HG02884 (cell line): ENCODE data around the gene PRPF40B.
"Not testable (repeated sequence)": the region's sequence is repeated elsewhere in the genome, so short reads cannot be mapped to it uniquely, and the experiment has no call there.

ENCODE experiments used
- ATAC-seq: cut with Tn5 transposase; IDR thresholded peaks from one replicate; pipeline ENCODE4 v1.9.1; 2021; ENCODE audit warnings: mild to moderate bottlenecking, moderate library complexity; ENCODE audit not compliant: unreplicated experiment

PRPF40B gene

DNA sequence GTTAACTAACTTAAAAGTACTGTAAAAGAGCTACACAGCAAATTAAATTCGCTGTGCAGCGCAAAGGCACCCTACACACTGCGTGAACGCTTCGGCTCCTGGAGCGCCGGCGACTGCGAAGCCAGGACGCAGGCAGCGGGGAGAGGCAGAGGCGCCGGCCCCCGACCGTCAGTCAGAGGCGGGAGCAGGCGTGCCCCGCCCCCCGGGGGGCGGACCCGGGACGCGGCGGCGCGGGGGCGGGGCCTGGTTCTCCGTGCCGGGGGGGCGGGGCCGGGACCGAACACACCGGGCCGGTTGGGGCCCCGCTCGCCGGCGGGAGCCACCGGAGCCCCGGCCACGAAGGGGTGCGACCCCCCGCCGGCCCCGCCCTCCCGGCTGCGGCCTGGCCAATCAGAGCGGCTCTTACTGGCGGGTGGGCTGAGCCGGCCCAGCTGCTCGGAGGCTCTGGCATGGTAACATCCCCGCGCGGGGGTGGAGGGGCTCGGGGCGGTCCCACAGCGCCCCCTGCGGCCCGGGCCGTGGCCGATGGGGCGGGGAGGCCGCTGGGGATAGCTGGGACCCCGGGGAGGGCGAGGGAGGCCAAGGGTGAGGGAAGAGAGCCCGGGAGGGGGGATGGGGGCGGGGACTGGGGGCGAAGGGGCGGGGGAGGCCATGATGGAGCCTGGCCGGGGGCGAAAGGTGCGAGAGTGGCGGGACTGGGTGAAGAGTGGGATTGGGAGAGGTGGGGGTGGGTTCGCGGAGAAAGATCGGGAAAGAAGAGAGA is at the start of gene PRPF40B:
Gene PRPF40B, plus strand, starts transcription at position 420 of the 763 bp plus-strand sequence. Its CDS starts 30 bp downstream, at position 450.
- peak; percentile 66 for ATAC-seq

DNA sequence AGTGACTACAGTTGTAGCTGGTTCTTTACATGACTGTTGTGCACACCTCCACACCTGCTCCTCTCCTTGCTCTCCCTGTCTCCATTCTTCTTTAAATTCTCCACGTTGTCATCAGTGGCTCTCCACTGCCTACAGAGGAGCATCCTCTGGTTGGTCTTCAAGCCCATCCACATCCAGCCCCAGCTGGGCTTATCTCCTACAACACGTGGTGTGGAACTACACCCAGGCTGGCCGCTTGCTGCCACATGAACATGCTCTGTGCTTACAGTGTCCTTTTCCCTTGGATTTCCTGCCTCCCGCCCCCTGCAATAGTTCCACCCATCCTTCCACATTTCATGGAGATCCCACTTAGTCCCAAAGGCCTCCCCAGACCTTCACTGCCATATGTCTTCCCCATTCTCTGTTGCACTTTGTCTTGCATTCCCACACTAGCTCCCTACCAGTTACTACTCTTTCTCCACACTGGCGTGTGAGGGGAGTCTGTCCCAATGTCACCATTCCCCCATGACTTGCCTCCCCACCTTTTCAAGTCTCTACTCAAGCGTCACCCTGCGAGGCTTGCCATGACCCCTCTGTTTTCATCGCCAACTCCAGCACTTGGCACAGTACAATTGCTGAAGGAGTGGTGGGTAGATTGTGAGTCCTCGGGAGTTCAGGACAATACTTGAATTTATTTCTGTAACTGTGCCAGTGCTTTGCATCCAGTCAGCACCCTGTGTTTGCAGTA is 45.6 kb upstream of the PRPF40B start:
- no peak for ATAC-seq

DNA sequence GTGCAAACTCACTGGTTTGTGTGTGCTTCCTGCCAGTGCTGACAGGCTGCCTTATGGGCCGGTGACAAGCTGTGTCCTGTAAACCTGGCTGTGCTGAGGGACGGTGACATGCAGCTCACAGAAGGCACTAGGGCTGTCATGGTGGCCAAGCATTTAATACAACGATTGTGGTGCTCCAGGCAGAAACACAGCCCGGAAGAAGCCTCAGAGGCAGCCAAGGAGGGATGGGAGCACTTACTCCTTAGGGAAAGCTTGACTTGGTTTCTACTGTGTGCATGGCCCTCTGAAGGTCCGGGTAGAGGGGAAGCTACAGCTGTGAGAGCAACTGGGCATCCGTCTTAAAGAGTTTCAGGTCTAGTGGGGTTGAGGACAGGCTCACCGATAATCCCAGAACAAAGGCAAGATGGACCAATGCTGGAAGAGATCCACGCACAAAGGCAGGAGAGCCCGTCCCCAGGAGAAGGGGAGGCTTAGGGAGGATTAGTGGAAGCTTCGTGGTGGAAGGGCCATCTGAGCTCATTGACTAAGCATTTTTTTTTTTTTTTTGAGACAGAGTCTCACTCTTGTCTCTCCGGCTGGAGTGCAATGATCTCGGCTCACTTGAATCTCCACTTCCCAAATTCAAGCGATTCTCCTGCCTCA is 44.8 kb upstream of the PRPF40B start:
- no peak for ATAC-seq

DNA sequence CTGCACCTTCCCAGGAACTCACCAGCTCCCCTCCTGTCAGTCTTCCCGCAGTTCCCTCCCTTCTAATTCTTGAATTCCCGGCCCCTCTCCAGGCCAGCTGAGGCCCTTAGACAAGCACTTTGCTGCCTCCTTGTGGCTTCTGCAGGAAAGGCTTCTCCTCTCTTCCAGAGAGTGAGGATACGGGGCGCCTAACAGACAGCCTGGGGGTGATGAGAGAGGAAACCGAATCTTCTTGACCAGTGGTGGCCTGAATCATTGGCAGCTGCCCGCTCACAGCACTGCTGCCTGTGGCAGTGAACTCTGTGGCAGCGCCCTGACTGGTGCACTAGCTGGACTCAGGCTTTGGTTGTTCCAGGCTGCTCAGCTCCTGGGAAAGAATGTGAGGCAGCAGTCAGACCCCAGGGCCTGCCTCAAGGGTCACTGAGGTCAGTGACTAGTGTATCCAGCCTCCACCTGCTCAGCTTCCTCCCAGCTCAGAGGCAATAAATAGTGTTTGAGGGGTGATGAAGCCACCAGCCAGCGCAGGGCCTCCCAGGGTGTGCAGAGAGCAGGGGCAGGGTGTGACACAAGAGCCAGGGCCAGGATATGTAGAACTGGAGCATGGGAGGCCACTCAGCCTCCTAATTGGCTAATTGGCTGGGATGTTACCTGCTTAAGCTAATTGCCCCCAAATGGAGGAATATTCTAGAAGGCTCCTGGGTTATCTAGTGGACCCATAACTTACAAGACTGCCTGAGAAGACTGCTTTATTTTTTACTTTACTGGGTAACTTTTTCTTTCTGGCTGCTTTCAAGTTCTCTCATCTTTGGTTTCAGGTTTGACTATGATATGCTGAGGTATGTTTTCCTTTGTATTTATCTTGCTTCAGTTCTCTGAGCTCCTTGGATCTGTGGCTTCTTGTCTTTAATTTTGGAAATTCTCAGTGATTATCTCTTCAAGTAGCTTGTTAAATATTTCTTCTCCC is 42.5 kb upstream of the PRPF40B start:
- ATAC-seq = no peak

DNA sequence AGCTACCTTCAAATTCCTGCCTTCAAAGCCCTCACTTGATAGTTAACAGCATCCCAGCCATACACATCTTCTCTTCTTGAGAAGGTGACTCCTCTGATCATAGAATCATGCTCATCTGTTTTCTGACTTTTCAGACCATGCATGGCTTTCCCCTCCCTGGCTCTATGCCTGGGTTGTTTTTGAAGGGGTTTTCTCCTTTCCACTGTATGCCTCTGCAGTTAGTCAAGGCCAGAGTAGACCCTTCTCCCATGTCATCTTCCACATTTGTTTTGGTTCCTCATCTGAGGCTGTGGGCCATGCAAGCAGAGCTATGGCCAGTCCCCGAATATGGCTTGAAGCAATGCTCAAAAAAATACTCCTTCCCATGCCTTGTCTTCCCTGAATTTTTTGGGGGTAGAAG is 41.2 kb upstream of the PRPF40B start:
- ATAC-seq = no peak

DNA sequence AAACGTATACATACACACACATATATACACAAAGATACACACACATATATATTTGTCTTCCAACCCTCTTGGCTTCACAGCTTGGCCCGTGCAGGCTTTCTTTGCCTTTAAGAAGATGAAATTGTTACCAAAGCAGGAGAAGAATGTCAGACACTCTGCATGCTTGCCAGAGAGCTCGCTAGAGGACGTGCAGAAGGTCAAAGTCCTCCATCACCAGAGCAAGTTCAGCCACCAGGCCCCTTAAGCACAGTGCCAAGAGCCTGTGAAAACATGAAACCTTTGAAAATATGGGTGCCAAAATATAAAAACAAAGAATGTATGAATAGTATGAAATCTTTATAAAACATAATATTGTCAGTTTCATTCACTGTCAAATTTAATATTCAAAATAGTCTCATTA is 40.5 kb upstream of the PRPF40B start:
- no peak for ATAC-seq

DNA sequence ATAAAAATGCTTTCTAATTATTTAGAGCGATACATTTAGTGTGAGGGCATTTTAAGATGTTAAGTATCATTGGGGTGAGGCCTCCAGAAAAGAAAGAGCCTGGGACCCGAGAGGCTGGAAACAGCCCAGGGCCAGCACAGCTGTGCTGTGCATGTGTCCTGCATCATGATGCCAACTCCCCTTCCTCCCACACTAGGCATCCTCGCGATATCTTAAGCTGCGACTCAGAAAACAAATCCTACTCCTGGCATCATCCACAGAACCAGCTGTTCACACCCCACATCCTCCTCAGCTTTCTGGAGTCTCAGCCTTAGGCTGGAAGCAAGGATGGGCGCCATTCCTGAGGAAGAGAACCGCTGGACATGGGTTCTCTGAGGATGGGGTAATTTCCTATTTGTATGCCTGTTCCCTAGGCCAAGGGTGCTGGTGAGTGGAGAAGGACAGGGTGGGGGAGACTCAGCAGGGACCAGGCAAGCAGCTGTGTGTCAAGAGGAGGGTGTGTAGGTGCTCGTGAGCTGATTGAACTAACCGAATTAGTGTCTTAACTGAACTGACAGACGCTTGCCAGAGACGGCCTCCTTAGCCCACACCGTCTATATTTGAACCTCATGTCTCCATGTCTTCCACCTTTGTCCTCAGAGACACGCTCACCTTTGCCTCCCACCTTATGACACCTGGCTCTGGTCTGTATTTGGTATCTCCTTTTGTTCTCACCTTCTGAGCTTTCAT is 39.8 kb upstream of the PRPF40B start:
- no peak for ATAC-seq

DNA sequence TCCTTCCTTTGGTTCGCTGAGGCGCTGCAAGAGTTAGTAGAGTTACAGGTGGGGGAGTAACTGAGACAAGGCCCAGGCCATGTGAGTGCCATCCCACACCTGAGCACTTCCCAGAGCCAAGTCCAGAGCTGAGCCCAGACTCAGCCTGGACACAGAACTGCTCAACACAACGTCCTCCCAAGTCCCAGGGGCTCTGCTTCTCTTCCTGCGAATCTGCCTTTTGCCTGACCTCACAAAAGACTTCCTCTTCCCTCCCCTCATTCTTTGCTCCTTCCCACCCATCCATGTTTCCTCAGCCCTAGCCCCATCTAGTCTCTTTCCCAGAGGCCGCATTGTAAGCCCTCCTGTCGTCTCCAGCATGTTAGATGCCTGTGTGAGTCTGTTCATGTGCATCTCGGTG is 38.8 kb upstream of the PRPF40B start:
- no peak for ATAC-seq

DNA sequence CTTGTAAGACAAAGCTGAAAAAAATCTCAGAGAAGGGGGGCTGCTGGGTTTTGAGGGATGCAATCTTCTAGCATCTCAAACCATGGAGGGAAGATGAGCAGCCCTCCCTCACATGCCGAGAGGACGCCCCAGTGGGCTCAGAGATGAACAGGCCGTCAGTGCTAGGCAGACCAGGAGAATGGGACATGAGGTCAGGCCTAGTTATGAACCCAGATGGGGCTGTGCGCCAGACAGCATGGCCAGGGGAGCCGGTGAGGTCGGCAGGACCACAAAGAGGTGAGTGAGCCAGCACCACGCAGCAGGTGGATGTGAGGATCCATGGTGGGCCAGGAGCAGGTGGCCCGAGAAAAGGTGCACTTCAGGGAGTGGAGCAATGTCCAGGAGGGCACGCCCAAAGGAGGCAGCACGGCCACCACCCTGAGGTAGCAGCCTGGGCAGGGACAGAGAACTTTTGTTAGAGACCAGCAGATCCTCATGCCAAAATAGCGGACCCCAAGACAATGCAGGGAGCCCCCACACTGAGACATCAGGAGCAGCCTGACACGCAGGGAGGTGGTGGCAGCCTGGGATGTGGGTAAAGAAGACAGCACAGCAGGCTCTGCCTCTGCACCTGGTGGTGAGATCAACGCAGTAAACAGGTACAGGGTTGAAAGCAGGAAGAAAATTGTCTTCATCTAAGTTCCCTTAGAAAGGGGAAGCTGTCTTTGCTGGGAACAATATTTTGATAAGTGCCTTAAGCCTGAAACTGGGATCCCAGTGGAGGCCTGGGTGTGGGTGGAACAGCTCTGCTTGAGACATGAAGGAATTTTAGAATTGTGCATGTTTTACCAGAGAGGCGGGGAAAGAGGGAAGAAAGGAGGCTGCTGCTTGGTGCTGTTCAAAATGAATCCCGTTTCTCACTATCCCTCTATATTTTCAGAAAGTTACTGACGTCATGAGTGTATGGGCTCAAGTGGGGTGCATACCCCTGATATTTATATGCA is 37.6 kb upstream of the PRPF40B start:
- no peak for ATAC-seq

DNA sequence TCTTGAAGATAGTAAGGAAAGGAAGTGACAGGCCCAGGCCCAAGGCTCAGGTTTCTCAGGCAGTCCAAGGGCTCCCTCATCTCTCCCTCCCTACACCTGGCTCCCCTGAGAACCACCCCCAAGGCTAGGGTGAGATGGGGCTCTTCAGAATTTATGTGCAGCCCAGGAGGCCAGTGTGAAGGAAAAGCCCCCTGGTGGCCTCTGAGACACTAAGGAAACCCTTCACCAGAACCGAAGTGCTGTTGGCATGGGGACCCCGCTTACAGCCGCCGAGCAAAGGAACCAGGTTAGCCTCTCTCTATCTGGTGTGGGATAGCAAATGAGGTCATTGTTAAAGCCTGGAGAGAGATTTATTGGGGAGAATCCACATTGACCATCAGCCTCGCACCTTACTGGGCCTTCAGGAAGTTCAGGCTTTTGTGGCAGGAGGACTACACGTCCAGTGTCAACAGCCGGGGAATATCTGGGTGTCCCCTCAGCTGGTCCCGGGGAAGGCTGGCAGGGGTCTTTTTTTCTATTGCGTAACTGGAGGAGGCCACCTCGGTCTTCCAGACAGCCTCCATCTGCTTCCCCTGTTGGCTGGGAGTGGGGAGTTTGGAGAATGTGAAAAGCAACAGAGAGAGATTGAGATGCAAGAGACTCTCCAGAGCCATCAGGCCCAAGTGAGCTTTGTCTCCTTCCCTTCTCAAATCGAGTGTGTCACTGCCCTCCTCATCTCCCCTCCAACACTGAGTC is 36.0 kb upstream of the PRPF40B start:
- no peak for ATAC-seq

DNA sequence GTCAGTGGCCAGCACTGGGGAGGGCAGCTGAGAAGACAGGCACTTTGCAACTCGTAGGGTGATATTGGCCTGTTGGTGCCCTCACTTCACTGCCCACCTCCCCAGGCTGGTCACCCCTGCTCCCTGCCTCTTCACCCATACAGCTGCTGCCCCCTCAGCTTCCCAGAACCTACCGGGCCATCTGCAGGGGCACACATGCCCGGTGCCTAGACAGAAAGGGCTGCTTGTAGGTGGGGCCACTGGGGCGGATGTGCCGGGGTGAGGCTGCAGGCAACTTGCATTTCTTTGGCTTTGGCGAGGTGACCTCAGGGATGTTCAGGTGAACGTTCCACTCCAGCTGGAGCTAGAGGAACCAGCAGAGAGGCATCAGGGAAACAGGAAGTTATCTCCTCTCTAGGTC is 35.1 kb upstream of the PRPF40B start:
- no peak for ATAC-seq

DNA sequence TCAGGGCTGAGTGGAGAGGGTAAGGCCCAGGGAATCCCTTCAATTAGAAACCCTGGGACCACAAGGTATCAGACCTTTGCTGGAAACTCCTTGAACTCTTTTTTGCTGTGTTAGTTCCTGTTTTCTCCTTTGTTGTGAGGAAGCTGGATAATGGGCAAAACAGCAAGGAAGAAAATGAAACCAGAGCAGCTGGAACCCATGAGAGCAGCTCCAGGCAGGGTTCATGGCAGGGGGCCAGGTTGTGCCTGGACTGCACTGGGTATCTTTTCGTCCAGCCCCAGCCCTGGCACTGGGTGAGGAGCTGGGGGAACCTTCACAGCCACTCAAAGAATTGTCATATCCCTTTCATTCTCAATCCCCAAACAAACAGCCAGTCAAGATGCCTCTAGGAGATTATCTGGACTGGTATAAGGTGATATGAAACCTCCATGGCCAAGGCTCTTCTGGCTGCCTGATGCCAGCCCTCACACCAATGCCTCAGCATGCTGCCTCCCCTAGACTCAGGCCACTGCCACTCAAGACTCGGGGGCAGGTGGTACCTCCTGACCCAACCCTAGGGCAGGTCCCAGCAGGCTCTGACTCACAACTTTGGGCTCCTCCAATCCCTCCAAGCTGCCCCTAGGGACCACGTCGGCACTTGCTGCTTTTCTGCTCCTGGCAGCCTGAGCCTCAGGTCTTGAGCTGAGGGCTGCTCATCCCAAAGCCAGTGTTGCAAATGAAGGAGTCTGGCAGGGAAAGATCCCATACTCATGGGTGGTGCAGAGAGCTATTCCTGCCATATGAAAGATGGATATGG is 34.4 kb upstream of the PRPF40B start:
- no peak for ATAC-seq

DNA sequence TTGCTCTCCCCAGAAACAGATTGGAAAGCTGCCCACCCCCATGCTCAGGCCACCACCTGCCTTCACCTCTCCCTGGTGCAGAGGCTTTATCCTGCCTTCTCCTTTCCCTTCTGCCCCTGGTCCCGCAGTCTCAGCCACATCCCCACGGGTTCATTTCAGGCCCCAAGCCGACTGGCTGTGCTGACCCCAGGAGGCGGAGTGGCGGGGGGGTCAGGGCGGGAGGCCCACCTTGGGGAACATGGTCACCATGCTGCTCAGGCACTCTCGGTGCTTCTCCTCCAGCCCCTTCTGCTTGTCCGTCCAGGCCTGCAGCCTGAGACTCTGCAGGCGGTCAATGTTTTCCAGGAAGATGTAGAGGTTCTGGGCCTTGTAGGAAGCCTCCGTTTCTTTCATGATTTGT is 24.8 kb upstream of the PRPF40B start:
- ATAC-seq = no peak

DNA sequence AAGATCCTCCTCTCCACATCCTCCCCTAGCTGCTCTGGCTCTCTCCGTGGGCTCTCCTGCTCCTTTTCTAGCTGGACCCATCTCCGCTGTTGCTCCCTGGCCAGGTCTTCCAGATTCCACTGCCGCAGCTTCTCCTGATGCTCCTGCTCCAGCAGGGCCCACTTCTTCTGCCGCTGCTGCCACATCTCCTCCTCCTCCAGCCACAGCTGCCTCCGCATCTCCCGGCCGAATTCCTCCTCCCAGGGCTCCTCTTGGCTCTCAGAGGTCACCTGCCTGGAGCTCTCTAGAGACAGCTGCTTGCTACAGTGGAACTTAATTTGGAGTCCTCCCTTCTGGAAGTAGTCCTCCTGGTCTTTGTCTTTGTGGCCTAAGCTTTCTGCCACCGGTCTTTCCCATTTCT is 23.4 kb upstream of the PRPF40B start:
- ATAC-seq = no peak

DNA sequence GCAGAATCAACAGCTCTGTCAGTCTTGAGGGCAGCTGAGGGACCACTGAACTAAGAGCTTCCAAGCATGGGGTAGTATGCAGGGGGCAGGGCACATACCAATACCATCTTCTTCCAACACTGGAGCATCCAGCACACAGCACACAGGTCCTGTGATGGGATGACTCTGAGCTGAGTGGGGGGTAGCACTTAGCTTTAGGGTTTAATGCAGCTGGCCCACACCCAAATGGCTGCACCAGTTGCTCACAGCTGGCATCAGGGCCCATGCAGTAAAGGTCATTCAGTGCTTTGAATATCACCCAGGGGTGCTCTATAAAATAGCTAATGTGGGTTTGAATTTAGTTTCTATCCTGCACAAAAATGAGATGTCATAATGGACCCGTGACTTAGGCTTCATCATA is 19.6 kb upstream of the PRPF40B start:
- ATAC-seq = no peak

DNA sequence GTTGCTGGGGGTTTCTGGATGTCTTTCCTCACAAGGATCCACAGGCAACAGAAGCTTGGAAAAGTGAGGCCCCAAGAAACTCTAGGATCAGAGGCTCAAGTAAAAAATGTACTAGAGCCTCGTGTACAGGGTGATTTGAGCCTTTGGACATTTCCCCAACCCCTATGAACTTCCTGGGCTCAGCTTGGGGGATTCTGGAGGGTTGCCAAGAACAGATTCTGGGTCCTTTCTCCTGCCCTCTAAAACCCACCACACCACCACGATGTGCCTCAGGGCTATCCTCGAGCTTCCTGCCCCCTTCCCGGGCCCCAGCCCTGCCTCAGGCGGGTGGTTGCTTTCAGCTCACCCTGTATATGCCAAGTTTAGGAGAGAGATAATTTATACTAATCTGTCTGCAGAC is 18.5 kb upstream of the PRPF40B start:
- no peak for ATAC-seq

DNA sequence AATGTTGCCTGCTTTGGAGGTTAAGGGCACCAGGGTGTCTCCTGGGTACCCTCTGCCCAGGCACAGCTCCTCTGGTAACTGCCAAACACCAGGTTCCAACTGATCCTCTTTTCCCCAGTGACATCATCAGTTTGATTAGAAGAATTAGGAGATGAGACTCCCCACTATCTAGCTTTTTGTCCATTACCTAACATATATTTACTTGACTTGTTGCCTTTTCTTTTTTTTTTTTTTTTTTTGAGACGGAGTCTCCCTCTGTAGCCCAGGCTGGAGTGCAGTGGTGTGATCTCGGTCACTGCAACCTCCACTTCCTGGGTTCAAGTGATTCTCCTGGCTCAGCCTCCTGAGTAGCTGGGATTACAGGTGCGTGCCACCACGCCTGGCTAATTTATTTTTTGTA is 17.8 kb upstream of the PRPF40B start, which contains the start of gene FAM186B:
Gene FAM186B, minus strand, starts transcription at position 101 of the 400 bp plus-strand sequence. CDS start 162 bp downstream, outside the sequence.
- ATAC-seq = not testable (repeated sequence)
